Neural cell (in vitro differentiated cells): ENCODE measurements around the gene RSRC1.

Experiments used
- CTCF ChIP-seq: fragments of 450-650 bp; IDR thresholded peaks from 2 replicates; pipeline ENCODE4 v1.5.1; 2014; ENCODE audit warnings: antibody characterized with exemption, mild to moderate bottlenecking, moderate library complexity; ENCODE audit not compliant: poor library complexity, severe bottlenecking
- MXI1 ChIP-seq: fragments of 450-650 bp; conservative IDR thresholded peaks from 2 replicates; pipeline ENCODE4 v1.6.1; 2014; ENCODE audit warnings: antibody characterized with exemption, mild to moderate bottlenecking; ENCODE audit not compliant: poor library complexity, severe bottlenecking
- RAD21 ChIP-seq: fragments of 450-650 bp; conservative IDR thresholded peaks from 2 replicates; pipeline ENCODE4 v1.6.1; 2014; ENCODE audit warnings: antibody characterized with exemption, mild to moderate bottlenecking, moderate library complexity

- TF ChIP-seq RAD21, result no peak
- TF ChIP-seq MXI1, result no peak
- TF ChIP-seq CTCF, result no peak
Measured at GRCh38 chr3:158074591-158074990, 35.3 kb upstream of the RSRC1 start.
